Ectodermal cell (in vitro differentiated cells): ENCODE data around the gene JAZF1.
"Not testable (repeated sequence)": the region's sequence is repeated elsewhere in the genome, so short reads cannot be mapped to it uniquely, and the experiment has no call there.

Experiments
- H3K27ac ChIP-seq: 2 replicates; pipeline ENCODE4 v1.7.0; 2013; ENCODE audit warnings: mild to moderate bottlenecking, low read depth, low read length; ENCODE audit not compliant: insufficient read depth, poor library complexity, severe bottlenecking
- H3K27me3 ChIP-seq: 2 replicates; pipeline ENCODE4 v1.7.0; 2013; ENCODE audit warnings: mild to moderate bottlenecking, low read length; ENCODE audit not compliant: insufficient read depth, control insufficient read depth, poor library complexity, severe bottlenecking
- H3K36me3 ChIP-seq: one replicate; pipeline ENCODE4 v1.7.0; 2013; ENCODE audit warnings: low read length; ENCODE audit not compliant: control insufficient read depth, insufficient read depth
- H3K4me1 ChIP-seq: one replicate; pipeline ENCODE4 v1.7.0; 2013; ENCODE audit warnings: low read length; ENCODE audit not compliant: control insufficient read depth, insufficient read depth
- H3K4me3 ChIP-seq: 2 replicates; pipeline ENCODE4 v1.7.0; 2013; ENCODE audit warnings: low read depth, low read length, control low read depth; ENCODE audit not compliant: insufficient read depth
- H3K9me3 ChIP-seq: 2 replicates; pipeline ENCODE4 v1.7.0; 2013; ENCODE audit warnings: mild to moderate bottlenecking, low read length, moderate library complexity; ENCODE audit not compliant: control insufficient read depth
- WGBS, 2 experiments: methylation state at CpG; one replicate each; pipeline ENCODE4 v1.1.7; 2013; ENCODE audit warnings: missing lambda C conversion rate in 2 of 2; 5-methylcytosine and 5-hydroxymethylcytosine counted together

The JAZF1 gene

DNA sequence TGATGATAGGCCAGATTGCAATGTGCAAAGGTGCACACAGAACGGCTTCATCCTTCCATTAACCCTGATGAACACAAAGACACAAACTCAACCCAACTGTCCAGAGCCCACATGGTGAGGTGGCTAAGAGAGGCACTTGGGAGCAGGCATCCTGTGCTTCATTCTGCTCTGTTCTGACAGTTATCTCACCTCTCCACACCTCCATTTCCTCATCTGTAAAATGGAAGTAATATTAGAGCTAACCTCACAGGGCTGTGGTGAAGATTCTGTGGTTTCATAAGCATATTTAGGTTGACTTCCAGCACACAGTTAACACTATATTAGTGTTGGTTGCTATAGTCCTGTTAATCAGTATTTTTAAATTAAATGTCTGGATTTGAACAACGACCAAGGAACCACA lies 314.3 kb downstream of the JAZF1 start:
- no peak overlapping the region for H3K4me3 ChIP-seq
- no peaks in the 10 kb centered on the region for H3K27me3 ChIP-seq
- H3K36me3 ChIP-seq, result no peaks in the 10 kb centered on the region
- no peaks in the 10 kb centered on the region for H3K4me1 ChIP-seq
- no peaks in the 10 kb centered on the region for H3K9me3 ChIP-seq
- 72 to 77% methylated on average over 2 of the region's 2 CpGs for WGBS, 2 experiments
- no peak overlapping the region for H3K27ac ChIP-seq

DNA sequence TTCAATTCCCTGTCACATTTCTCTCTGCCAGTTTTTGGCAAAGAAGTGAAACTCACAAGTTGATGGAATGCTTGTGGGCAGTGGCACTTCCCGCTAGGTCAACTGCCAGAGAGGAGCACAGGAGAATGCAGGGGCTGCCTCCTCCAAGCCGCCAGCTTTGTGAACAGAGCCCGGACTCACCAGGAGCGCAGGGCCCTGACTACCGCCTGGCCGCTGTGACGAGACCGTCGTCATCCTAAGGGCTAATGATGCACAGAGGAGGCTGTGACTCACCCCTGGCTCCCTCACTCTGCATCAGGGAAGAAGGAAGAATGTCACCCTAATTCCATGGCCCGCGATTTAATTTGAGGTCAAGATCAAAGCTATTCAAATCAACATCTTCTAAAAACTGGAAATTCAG lies 316.7 kb downstream of the JAZF1 start:
- Histone ChIP-seq H3K4me3 (no peak overlapping the region), H3K36me3 (no peaks in the 10 kb centered on the region), H3K9me3 (no peaks in the 10 kb centered on the region), H3K4me1 (no peaks in the 10 kb centered on the region), H3K27ac (no peak overlapping the region), H3K27me3 (no peaks in the 10 kb centered on the region)
- 76 to 77% methylated on average over 11 of the region's 11 CpGs for WGBS, 2 experiments

DNA sequence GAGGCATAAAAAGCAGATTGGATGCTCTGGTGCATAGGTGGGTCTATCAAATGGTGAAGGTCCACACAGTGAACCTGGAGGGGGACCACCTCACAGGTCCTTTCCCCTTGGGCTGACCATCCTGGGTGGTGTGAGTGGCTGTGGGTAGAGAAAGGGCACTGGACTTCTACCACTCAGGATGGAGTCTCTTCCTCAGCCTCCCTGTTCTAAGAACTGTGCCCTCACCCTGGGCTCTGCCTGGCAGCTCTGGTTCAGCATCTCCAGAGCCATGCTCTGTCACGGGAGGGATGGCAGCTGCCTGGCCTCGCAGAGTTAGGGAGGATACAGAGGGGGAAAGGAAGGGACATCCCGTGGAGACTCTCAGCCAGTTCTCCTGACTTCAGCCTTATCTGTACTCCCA lies 318.8 kb downstream of the JAZF1 start:
- H3K9me3 ChIP-seq, result no peaks in the 10 kb centered on the region
- H3K36me3 ChIP-seq, result no peaks in the 10 kb centered on the region
- H3K27me3 ChIP-seq, result no peaks in the 10 kb centered on the region
- H3K4me3 ChIP-seq, result no peak overlapping the region
- no peak overlapping the region for H3K27ac ChIP-seq
- WGBS, 2 experiments, result 88 to 92% methylated on average over 3 of the region's 3 CpGs
- no peaks in the 10 kb centered on the region for H3K4me1 ChIP-seq

DNA sequence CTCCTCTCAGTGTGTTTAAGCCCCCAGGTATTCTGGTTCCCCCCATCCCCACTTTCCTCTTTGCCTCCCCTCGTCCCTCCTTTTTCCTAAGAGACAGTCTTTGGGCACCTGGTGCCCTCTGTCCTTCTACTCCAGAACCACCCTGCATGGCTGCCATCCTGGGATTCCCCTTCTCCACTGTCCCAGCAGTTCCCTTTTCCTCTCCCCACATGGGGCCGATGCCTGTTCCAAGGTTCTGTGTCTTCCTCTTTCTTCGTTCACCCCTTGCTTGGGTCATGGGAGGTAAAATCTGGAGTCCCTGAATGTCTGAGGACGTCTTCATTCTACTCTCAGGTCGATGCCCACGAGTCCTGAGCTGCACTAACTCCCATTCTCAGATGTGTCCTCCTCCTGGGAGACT lies 319.8 kb downstream of the JAZF1 start:
- H3K36me3 ChIP-seq, result no peaks in the 10 kb centered on the region
- no peak overlapping the region for H3K4me3 ChIP-seq
- no peaks in the 10 kb centered on the region for H3K27me3 ChIP-seq
- no peak overlapping the region for H3K27ac ChIP-seq
- no peaks in the 10 kb centered on the region for H3K9me3 ChIP-seq
- 87 to 91% methylated on average over 6 of the region's 6 CpGs for WGBS, 2 experiments
- no peaks in the 10 kb centered on the region for H3K4me1 ChIP-seq

DNA sequence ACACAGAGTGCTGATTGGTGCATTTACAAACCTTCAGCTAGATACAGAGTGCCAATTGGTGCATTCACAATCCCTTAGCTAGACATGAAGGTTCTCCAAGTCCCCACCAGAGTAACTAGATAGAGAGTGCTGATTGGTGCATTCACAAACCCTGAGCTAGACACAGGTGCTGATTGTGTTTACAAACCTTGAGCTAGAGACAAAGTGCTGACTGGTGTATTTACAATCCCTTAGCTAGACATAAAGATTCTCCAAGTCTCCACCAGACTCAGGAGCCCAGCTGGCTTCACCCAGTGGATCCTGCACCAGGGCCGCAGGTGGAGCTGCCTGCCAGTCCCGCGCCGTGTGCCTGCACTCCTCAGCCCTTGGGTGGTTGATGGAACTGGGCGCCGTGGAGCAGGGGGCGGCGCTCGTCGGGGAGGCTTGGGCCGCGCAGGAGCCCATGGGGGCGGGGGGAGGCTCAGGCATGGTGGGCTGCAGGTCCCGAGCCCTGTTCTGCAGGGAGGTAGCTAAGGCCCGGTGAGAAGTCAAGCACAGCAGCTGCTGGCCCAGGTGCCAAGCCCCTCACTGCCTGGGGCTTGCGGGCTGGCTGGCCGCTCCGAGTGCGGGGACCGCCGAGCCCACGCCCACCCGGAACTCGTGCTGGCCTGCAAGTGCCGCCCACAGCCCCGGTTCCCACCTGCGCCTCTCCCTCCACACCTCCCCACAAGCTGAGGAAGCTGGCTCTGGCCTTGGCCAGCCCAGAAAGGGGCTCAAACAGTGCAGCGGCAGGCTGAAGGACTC lies 323.7 kb downstream of the JAZF1 start:
- WGBS, 2 experiments, result 93 to 95% methylated on average over 28 of the region's 28 CpGs
- not testable (repeated sequence) for H3K36me3 ChIP-seq, H3K4me1 ChIP-seq, H3K27ac ChIP-seq, H3K9me3 ChIP-seq, H3K27me3 ChIP-seq, H3K4me3 ChIP-seq

DNA sequence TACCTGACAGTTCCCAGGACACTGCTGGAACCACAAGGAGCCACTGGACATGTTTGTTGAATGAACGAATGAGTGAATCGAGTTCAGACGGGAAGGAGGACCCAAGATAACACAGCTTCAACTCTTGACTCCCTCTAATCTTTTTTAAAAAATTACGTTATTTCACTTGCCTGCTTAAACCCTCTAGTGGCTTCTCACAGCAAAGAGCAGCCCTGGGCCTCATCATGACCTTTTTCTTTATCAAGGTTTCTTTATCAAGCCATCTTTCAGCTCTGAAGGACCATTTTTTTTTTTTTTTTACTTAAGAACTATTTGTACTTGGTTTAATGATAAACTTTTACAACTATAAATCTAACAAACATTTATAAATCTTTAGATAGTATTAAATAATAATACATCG lies 330.1 kb downstream of the JAZF1 start:
- WGBS, 2 experiments, result 96 to 97% methylated on average over 5 of the region's 5 CpGs
- no peak overlapping the region for H3K27ac ChIP-seq
- no peaks in the 10 kb centered on the region for H3K9me3 ChIP-seq
- no peaks in the 10 kb centered on the region for H3K4me1 ChIP-seq
- H3K36me3 ChIP-seq, result no peaks in the 10 kb centered on the region
- no peak overlapping the region for H3K4me3 ChIP-seq
- H3K27me3 ChIP-seq, result no peaks in the 10 kb centered on the region

DNA sequence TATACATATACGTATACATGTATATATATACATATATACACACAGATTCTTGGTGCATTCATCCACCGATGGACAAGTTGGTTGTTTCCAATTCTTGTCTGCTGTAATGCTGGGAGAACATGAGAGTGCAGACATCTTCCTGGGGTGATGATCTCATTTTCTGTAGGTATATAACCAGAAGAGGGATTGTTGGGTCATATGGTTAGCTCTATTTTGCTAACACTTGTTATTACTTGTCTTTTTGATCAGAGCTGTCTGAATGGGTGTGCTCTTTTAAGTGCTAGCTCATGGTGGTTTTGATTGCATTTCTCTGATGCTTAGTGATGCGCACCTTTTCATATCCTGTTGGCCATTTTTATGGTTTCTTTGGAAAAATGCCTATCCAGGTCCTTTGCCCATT lies 334.2 kb downstream of the JAZF1 start:
- H3K27me3 ChIP-seq, result no peaks in the 10 kb centered on the region
- H3K27ac ChIP-seq, result no peak overlapping the region
- WGBS, 2 experiments, result 95 to 100% methylated on average over 2 of the region's 3 CpGs

DNA sequence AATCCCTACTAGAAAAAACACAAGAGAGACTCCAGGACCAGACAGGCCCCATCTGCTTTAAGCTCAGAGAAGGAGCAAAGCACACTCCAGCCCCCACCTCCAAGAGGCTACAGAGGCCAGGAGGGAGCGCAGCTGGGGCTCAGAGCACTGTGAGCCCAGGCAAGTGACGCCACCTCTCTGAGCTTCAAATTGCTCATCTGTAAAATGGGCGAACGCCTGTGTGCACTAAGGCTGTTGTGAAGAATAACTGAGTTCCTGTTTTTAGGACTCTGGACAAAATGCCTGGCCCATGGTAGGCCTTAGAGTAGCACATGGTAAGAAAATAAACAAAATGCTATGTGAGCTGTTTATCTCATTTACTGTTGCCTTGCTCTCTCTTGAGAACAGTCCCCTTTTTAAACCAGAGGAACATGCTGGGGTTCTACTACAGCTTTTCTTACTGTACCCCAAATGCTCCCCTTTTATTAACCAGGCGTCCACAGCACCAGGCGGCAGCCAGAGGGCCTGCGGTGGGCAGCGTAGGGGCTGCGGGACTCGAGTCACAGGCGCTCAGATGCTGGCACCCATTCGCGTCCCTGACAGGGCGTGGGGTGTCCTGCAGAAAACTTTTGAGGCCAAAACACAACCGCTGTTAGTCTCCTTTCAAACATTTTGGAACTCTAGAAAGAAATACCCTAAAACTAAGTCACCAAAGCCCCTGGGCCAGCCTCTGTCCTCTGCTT lies 336.9 kb downstream of the JAZF1 start:
- no peaks in the 10 kb centered on the region for H3K27me3 ChIP-seq
- H3K4me1 ChIP-seq, result peaks cover 13% of the 10 kb centered on the region
- H3K4me3 ChIP-seq, result no peak overlapping the region
- no peak overlapping the region for H3K27ac ChIP-seq
- no peaks in the 10 kb centered on the region for H3K9me3 ChIP-seq
- 93 to 94% methylated on average over 15 of the region's 15 CpGs for WGBS, 2 experiments
- H3K36me3 ChIP-seq, result no peaks in the 10 kb centered on the region

More for the DNA sequence above, 334.2 kb downstream of the JAZF1 start:
- Histone ChIP-seq H3K9me3 (no peaks in the 10 kb centered on the region), H3K36me3 (no peaks in the 10 kb centered on the region), H3K4me3 (no peak overlapping the region), H3K4me1 (peaks cover 8% of the 10 kb centered on the region)

DNA sequence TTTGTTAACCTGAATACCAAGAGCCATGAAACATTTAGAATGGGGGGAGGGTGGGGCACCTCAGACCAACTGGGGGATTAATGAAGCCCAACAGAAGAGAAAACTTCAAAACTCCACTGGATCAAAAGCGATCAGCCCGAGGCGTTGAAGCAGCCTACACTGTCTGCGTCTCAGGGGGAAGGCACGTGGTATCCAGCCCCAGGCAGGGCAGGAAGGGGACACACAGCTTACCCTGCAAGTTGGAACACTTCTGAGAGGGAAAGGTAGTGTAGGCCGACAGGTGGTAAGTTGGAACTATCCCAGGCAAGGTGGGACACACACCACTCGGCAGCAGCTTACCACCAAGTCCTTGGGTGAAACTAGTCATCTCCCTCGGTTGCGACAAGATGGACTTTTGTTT lies 337.7 kb downstream of the JAZF1 start:
- Histone ChIP-seq H3K27me3 (no peaks in the 10 kb centered on the region), H3K4me3 (no peak overlapping the region), H3K9me3 (no peaks in the 10 kb centered on the region), H3K36me3 (no peaks in the 10 kb centered on the region), H3K27ac (no peak overlapping the region), H3K4me1 (peaks cover 13% of the 10 kb centered on the region)
- WGBS, 2 experiments, result 76 to 81% methylated on average over 9 of the region's 9 CpGs

DNA sequence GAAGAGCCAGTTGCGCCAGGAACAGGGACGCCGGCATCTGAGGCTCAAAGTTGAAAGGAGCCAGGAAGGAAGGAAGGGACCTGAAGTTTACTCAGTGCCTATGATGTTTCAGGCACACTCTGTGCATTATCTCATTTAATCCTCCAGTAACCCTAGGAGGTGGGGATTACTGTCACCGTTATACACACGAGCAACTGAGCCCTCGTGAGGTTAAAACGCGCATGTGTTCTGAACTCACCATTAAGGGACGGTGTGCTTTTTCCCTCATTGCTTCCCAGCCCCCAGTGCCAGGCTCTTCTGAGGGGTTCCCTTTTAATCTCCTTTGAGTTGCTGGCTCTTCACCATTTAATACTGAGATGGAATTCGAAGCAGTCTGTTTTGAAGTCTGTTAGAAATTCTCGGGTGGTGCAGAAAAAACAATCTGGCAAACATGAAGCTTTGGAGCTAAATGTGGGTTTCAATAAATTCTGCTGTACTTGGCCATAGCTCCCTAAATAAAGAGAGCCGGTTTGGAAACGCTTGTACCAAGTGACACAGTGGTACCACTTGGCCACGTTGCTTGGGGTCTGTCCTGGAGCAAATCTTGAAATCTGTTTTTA lies 338.4 kb downstream of the JAZF1 start:
- 63 to 70% methylated on average over 14 of the region's 14 CpGs for WGBS, 2 experiments
- no peaks in the 10 kb centered on the region for H3K9me3 ChIP-seq
- no peaks in the 10 kb centered on the region for H3K27me3 ChIP-seq
- H3K4me1 ChIP-seq, result peaks cover 13% of the 10 kb centered on the region
- no peak overlapping the region for H3K27ac ChIP-seq
- no peak overlapping the region for H3K4me3 ChIP-seq
- no peaks in the 10 kb centered on the region for H3K36me3 ChIP-seq
